ENCODE results near the gene PSME3.
"Not testable (repeated sequence)": the region's sequence is repeated elsewhere in the genome, so short reads cannot be mapped to it uniquely, and the experiment has no call there.

Gene PSME3

GRCh38 chr17:42872251-42872965, 39.2 kb downstream of the PSME3 start:
- DNase-seq (ENCODE audit: low read depth) = no peak
- TF ChIP-seq CTCF (conservative IDR thresholded peaks at IDR 0.05; ENCODE audit: low read length) = no peak
- no peak overlapping the region for H3K4me3 ChIP-seq (ENCODE audit: low read length)

GRCh38 chr17:42873315-42873714, 40.1 kb downstream of the PSME3 start:
- no peak overlapping the region for H3K4me3 ChIP-seq (ENCODE audit: low read length)
- TF ChIP-seq CTCF (conservative IDR thresholded peaks at IDR 0.05; ENCODE audit: low read length) = no peak
- no peak for DNase-seq (ENCODE audit: low read depth)

- not testable (repeated sequence) for H3K4me3 ChIP-seq (ENCODE audit: low read length); DNase-seq (ENCODE audit: low read depth)
Observed at GRCh38 chr17:42873932-42874695, 40.9 kb downstream of the PSME3 start.

GRCh38 chr17:42877037-42877436, 43.8 kb downstream of the PSME3 start:
- no peak for TF ChIP-seq CTCF (conservative IDR thresholded peaks at IDR 0.05; ENCODE audit: low read length)
- DNase-seq (ENCODE audit: low read depth) = no peak
- H3K4me3 ChIP-seq (ENCODE audit: low read length) = no peak overlapping the region

GRCh38 chr17:42878123-42878880, 45.1 kb downstream of the PSME3 start:
- TF ChIP-seq CTCF (conservative IDR thresholded peaks at IDR 0.05; ENCODE audit: low read length) = no peak
- DNase-seq (ENCODE audit: low read depth) = no peak
- H3K4me3 ChIP-seq (ENCODE audit: low read length) = no peak overlapping the region

GRCh38 chr17:42878924-42879595, 45.9 kb downstream of the PSME3 start:
- no peak for TF ChIP-seq CTCF (conservative IDR thresholded peaks at IDR 0.05; ENCODE audit: low read length)
- no peak overlapping the region for H3K4me3 ChIP-seq (ENCODE audit: low read length)
- no peak for DNase-seq (ENCODE audit: low read depth)

- DNase-seq (ENCODE audit: low read depth) = peak; percentile 57
- no peak for TF ChIP-seq CTCF (conservative IDR thresholded peaks at IDR 0.05; ENCODE audit: low read length)
- H3K4me3 ChIP-seq (ENCODE audit: low read length) = no peak overlapping the region
Observed at GRCh38 chr17:42879596-42879985, 46.4 kb downstream of the PSME3 start.

Data from AG10803 (cell line).